T1000 (cell line): ENCODE data around the gene CXCL16.
A peak's percentile ranks its signal among the peaks of the same experiment; 100 is the strongest.
"Not testable (repeated sequence)": the region's sequence is repeated elsewhere in the genome, so short reads cannot be mapped to it uniquely, and the experiment has no call there.

Experiments used
- DNase-seq: peaks from one replicate; lab custom pipeline; 2025; ENCODE audit warnings: mixed read lengths; lab: John Stamatoyannopoulos, UW

The CXCL16 gene

DNA sequence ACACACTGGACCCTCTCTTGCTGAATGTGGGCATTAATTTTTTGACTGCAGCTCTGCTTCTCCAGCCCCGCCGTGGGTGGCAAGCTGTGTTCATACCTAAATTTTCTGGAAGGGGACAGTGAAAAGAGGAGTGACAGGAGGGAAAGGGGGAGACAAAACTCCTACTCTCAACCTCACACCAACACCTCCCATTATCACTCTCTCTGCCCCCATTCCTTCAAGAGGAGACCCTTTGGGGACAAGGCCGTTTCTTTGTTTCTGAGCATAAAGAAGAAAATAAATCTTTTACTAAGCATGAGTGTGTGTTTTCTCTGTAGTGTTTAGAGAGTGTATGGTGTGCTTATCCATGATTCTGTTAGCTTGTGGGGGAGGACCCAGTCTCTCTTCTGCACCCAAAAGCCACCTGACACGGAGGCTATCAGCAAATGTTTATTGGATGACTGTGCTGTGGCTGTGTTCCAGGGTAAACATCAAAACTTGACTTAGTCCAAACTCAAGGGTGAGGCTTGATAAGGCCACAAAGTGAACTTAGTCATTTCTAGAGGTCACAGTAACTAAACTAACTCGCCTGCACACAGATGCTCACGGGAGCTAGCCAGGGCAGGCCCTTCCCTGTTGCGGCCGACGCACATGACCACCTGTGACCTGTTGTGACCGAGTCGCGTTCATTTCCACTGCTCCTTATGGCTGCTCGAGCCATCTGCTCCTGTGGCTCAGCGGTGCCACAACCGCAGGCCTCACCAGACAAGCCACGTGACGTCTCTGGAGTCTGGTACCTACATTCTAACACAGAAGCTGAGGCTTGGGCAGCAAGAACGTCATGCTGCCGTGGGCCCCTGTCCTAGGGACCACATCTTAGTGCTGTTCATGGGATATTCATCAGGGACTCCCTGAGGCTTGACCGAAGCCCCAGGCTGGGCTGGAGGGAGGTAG, 18.3 kb downstream of the CXCL16 start:
- no peak for DNase-seq

GRCh38 chr17:4720787-4721186, 18.9 kb downstream of the CXCL16 start:
- DNase-seq = no peak

DNA sequence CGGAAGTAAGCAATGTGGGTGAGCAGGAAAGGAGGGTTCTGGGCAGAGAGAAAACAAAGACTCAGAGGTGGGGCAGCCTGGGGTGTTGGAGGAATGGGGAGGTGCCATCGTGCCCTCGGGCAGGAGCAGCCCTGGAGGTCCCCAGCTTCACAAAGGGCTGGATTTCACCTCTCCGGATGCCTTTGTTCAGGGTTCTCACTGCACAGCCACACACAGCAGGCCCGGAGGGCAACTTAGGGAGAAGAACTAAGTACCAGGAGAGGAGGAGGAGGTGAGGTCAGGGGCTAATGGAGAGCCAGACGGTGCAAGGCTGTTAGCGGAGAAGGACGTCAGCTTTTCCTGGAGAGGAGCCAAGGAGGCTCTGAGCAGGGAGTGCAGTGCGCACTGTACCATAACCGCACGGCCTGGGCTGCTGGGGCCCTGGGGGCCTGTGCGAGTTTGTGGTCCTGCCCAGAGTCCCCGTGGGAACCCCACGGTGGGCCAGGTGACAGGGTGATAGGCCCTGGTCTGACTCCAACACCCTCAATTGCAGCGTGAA, 20.0 kb downstream of the CXCL16 start:
- no peak for DNase-seq

DNA sequence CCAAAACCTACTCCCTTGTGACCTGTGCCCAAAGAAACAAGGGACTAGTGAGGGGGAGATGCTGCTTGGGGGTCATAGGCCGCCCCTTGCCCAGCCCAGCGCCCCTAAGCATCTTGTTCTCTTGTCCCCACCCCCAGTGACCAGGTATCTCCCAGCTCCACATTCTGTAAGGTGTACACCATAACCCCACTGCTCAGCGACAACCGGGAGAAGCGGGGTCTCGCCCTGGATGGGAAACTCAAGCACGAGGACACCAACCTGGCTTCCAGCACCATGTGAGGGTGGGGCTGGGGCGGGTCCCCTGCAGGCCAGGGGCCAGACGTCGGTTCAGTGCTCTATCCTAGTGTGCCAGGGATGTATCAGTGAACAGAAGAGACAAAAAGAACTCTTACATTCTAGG, 20.6 kb downstream of the CXCL16 start:
- DNase-seq = no peak

DNA sequence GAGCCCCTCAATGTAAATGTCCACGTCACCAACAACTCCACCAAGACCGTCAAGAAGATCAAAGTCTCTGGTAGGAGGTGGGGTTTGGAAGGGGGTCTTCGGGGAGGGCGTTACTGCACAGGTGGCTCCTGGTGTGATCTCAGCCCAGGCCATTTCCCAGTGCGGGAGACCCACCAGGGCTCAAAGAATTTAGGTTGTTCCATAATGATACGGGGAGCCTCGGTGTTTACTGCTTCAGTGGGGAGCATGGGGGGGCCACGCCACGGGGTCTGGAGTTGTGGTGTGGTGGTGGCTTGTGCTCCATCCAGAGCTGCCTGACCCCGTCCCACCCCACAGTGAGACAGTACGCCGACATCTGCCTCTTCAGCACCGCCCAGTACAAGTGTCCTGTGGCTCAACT, 21.5 kb downstream of the CXCL16 start:
- no peak for DNase-seq

GRCh38 chr17:4717791-4718190, 21.9 kb downstream of the CXCL16 start:
- no peak for DNase-seq

GRCh38 chr17:4716081-4716480, 23.6 kb downstream of the CXCL16 start:
- DNase-seq = no peak

GRCh38 chr17:4715063-4715744, 24.5 kb downstream of the CXCL16 start:
- no peak for DNase-seq

DNA sequence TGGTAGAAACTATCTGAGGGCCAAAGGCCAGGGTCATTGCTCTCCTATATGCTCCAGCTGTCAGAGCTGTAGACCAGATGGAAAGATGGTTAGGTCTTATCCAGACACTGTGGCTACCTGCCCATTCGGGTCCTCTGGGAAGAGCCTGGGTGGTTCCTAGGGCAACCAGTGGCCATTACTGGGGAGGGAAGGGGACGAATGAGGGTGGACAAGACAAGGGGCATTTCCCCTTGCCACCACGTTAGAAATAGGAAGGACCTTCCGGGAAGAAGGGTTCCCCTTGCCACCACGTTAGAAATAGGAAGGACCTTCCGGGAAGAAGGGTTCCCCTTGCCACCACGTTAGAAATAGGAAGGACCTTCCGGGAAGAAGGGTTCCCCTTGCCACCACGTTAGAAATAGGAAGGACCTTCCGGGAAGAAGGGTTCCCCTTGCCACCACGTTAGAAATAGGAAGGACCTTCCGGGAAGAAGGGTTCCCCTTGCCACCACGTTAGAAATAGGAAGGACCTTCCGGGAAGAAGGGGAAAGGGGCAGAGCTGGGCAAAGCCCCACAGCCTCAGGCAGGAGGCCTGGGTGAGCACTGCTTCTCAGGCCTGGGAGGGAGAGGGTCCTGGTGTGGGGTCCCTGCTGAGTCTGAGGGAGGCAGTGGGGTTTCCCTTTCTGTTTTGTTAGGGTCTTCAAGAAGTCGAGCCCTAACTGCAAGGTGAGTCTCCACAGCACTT, 25.2 kb downstream of the CXCL16 start:
- not testable (repeated sequence) for DNase-seq

GRCh38 chr17:4712526-4712925, 27.2 kb downstream of the CXCL16 start:
- no peak for DNase-seq

DNA sequence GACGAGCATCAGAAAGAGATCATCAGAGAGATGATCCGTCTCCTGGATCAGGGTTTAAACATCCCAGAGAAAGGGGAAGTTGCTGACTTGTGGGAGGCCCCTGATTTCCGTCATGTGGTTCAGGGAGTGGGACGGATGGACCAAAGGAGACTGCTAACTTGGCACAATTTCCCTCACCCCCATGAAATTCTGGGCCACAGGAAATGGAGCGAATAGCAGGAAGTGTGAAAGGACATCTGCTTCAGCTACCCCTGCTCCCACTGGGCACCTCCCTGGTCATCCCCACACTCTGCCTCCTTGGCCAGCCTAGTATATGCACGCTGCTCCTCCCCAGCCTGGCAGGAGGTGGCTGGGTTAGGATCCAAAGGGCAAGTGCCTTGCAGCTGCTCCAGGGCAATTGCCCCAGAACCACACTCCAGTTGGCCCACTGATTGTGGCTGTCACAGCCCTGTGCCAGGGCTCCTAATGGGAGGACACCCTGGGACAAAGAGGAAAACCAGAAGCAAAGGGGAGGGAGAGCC, 28.0 kb downstream of the CXCL16 start:
- DNase-seq = no peak

GRCh38 chr17:4710693-4711634, 28.8 kb downstream of the CXCL16 start:
- DNase-seq = no peak

DNA sequence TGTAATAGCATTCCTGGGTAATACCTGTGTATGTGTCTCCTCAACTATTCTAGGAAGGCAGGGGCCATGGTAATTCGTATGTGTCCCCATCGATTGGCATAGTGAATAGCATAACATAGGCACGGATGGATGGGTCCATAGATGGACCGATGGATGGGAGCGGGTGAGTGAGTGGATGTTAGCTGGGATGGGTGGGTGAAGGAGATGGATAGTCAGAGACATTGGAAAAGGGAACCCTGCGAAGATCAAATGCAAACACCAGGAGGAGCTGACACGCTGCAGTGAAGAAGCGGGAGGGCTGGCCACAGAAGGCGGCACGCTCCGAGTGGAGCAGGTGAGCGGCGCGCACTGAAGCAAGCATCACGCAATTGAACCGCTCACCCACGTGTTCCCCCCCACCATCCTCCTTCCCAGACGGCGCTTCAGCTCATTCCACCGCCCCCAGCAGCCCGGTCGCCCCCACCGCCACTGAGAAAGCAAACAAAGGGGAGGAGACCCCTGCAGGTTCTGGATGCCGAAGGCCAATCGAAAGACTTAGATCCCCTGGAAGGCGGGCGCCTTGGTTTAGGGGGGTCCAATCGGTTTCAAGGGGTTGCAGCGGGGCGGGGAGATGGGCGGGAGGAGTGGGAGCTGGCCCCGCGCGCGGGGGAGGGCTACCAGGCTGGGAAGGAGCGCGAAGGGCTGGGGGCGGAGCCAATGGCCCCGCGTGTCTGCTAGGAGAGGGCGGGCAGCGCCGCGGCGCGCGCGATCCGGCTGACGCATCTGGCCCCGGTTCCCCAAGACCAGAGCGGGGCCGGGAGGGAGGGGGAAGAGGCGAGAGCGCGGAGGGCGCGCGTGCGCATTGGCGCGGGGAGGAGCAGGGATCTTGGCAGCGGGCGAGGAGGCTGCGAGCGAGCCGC, 29.7 kb downstream of the CXCL16 start, which contains the start of gene ARRB2:
Gene ARRB2, plus strand, starts transcription at position 839 of the 899 bp plus-strand sequence. CDS start 90 bp downstream, outside the sequence.
- peak; percentile 99 for DNase-seq

DNA sequence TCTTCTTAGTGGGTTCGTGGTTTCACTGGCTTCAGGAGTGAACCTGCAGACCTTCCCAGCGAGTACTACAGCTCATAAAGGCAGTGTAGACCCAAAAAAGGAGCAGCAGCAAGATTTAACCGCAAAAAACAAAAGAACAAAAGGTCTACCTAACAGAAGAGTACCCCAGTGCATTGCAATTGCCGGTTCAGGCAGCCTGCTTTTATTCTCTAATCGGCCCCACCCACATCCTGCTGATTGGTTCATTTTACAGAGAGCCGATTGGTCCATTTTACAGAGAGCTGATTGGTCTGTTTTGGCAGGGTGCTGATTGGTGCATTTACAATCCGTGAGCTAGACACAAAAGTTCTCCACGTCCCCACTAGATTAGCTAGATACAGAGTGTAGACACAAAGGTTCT, 31.3 kb downstream of the CXCL16 start:
- DNase-seq = no peak

DNA sequence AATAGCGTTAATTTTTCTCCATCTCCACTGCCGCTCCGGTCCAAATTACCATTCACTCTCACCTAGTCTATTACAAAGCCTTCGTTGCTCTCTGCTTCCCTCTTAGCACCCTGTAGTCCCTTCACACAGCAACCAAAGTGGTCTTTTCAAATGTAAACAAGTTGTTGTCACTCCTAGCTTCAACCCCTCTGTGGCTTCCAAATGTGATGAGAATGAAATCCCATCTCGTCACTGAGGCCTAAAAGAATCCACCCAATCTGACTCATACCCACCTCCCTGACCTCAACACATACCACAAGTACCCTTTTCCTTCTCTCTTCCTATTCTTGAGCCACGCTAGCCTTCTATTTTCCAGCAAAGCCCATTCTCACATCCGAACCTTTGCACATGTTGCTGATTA, 33.6 kb downstream of the CXCL16 start:
- no peak for DNase-seq

DNA sequence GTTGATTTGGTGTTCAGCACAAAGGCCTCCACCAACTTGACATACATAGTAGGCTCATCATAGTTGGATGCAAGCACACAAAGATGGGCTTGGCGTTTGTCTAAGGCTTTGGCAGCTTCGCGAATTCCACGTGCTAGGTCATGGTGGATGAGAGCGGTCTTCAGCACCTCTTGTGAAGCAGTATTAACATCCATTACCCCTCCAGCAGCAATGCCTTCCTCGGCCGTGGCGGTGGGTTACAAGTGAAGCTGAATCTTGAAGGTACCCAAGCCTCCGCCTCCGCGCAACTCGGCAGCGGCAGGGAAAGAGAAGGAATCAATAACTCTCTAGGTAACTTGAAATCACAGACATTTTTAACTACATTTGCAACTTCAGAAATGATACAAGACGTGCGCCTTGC, 34.7 kb downstream of the CXCL16 start:
- DNase-seq = no peak

GRCh38 chr17:4704574-4704907, 35.2 kb downstream of the CXCL16 start:
- not testable (repeated sequence) for DNase-seq

DNA sequence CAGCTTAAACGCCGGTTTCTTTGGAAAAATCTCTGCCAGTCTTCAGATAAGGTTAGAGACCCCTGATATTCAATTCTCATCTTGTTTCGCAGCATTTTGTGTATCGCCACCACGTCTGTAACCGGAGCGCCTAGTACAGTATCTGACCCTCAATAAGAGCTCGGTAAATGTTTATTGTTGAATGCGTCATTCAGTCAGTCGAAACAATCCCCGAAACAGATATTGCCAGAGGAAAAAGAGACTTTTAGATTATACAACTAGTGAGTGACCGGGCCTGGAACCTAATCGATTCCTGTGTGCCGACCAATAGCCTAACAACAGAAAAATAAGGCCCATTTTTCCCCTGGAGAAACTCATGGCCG, 36.4 kb downstream of the CXCL16 start:
- DNase-seq = no peak

GRCh38 chr17:4701116-4701515, 38.6 kb downstream of the CXCL16 start:
- DNase-seq = no peak
